Fibroblast of pulmonary artery (primary cell): ENCODE data around the gene YARS1.

Source experiments
- DNase-seq: peaks from one replicate; pipeline ENCODE4 v3.0.0-alpha.2; 2010; ENCODE audit warnings: low read depth
- H3K4me3 ChIP-seq: replicated peaks from 2 replicates; pipeline ENCODE4 v1.5.1; 2011; ENCODE audit warnings: low read depth, mild to moderate bottlenecking, control low read depth, low read length, moderate library complexity
- CTCF ChIP-seq: IDR thresholded peaks from 2 replicates; pipeline ENCODE4 v1.5.1; 2011; ENCODE audit warnings: mild to moderate bottlenecking, control low read depth, low read length, inconsistent platforms; ENCODE audit errors: missing control alignments

Gene YARS1

GRCh38 chr1:32860566-32860965 is 43.4 kb upstream of the YARS1 start:
- no peak overlapping the region for H3K4me3 ChIP-seq

GRCh38 chr1:32859915-32860314 is 42.8 kb upstream of the YARS1 start:
- no peak for TF ChIP-seq CTCF
- no peak overlapping the region for H3K4me3 ChIP-seq
- no peak for DNase-seq

More at GRCh38 chr1:32860566-32860965, 43.4 kb upstream of the YARS1 start:
- no peak for TF ChIP-seq CTCF
- DNase-seq, result no peak

GRCh38 chr1:32858791-32859190 is 41.6 kb upstream of the YARS1 start:
- DNase-seq, result no peak
- TF ChIP-seq CTCF, result no peak
- H3K4me3 ChIP-seq, result no peak overlapping the region

- DNase-seq, result no peak
- TF ChIP-seq CTCF, result no peak
- H3K4me3 ChIP-seq, result no peak overlapping the region
These were observed 41.0 kb upstream of the YARS1 start for GRCh38 chr1:32858136-32858535.

GRCh38 chr1:32855861-32856617 is 38.9 kb upstream of the YARS1 start:
- no peak for TF ChIP-seq CTCF
- DNase-seq, result no peak

GRCh38 chr1:32848354-32849063 is 31.4 kb upstream of the YARS1 start:
- no peak for TF ChIP-seq CTCF
- H3K4me3 ChIP-seq, result no peak overlapping the region
- DNase-seq, result no peak

More at GRCh38 chr1:32855861-32856617, 38.9 kb upstream of the YARS1 start:
- H3K4me3 ChIP-seq, result no peak overlapping the region

- H3K4me3 ChIP-seq, result no peak overlapping the region
- DNase-seq, result no peak
- TF ChIP-seq CTCF, result no peak
These were observed 14.7 kb upstream of the YARS1 start for GRCh38 chr1:32831878-32832277.
